Gastrocnemius medialis (tissue), 4 donors: ENCODE results near the gene SETD4. TPM values are rescaled to one million over a fixed set of nuclear protein-coding genes. Genes with fewer than 3 reads are reported as not detected.

Source experiments
- ATAC-seq, 2 donors: fragments of 150-250 bp; one replicate each; pipeline ENCODE4 v1.9.1; 2016
- DNase-seq, 2 donors: peaks; one replicate each; pipeline ENCODE4 v3.0.0-alpha.2; 2019
- H3K27ac ChIP-seq, 4 donors: fragments of 200-600 bp; sonication (generic); 1 replicate in 1 of 4; 2 replicates in 3 of 4; pipeline ENCODE4 v1.5.1; 2016 to 2018; ENCODE audit warnings: mild to moderate bottlenecking in 2 of 4, moderate library complexity in 1 of 4
- H3K27me3 ChIP-seq, 3 donors: fragments of 200-600 bp; sonication (generic) in 2 of 3; 1 replicate in 1 of 3; 2 replicates in 2 of 3; pipeline versions ENCODE4 v1.5.1 to v1.6.0; 2016 to 2019; ENCODE audit warnings: mild to moderate bottlenecking in 1 of 3, moderate library complexity in 1 of 3
- H3K36me3 ChIP-seq, 2 donors: fragments of 200-600 bp; sonication (generic) in 1 of 2; one replicate each; pipeline ENCODE4 v1.5.1; 2017 to 2018
- H3K4me1 ChIP-seq, 2 donors: fragments of 200-600 bp; sonication (generic) in 1 of 2; one replicate each; pipeline ENCODE4 v1.5.1; 2016 to 2017; ENCODE audit warnings: mild to moderate bottlenecking in 2 of 2
- H3K4me3 ChIP-seq, 4 donors: fragments of 200-600 bp; sonication (generic) in 3 of 4; 1 replicate in 1 of 4; 2 replicates in 3 of 4; pipeline ENCODE4 v1.5.1; 2016 to 2019; ENCODE audit warnings: mild to moderate bottlenecking in 2 of 4
- H3K9me3 ChIP-seq, 3 donors: fragments of 200-600 bp; sonication (generic) in 2 of 3; 1 replicate in 1 of 3; 2 replicates in 2 of 3; pipeline ENCODE4 v1.5.1; 2016 to 2019
- CTCF ChIP-seq, 5 experiments: fragments of 450-650 bp in 3 of 5; fragments of 200-600 bp in 2 of 5; sonication (generic) in 2 of 5; IDR thresholded peaks in 4 of 5; conservative IDR thresholded peaks in 1 of 5; 1 replicate in 4 of 5; 2 replicates in 1 of 5; pipeline ENCODE4 v1.5.1; 2016 to 2019; ENCODE audit warnings: antibody characterized with exemption in 5 of 5, mild to moderate bottlenecking in 3 of 5, moderate library complexity in 3 of 5
- POLR2A ChIP-seq, 2 donors: fragments of 450-650 bp; IDR thresholded peaks; one replicate each; pipeline ENCODE4 v1.6.1; 2017; ENCODE audit warnings: antibody characterized with exemption in 2 of 2, mild to moderate bottlenecking in 2 of 2, moderate library complexity in 2 of 2
- in situ Hi-C, 4 donors: fragments of 200-750 bp; cut with MboI; loops; one replicate each; pipeline versions ENCODE4 v1.15.0 to v1.8.0; 2017; ENCODE audit warnings: low sequenced_read_pairs in 4 of 4
- intact Hi-C: fragments of 100-400 bp; cut with DNase I; formaldehyde crosslinking; loops from one replicate; pipeline ENCODE4 v1.15.1; 2023; ENCODE audit warnings: low total_unique reads
- total RNA-seq, 4 donors: library from RNA; depleted of rRNA; stranded (reverse); fragments of >200 nt; gene quantifications; one replicate each; pipeline versions ENCODE4 v1.1.0 to v1.2.3, GENCODE V29; 2016

Gene SETD4
- total RNA-seq, 4 donors from 2014 or later: 5.9 to 21.7 (median 16.7) TPM

- intact Hi-C loops: no loop called here
- DNase-seq (no peak), ATAC-seq (no peak)
- Histone ChIP-seq H3K4me3 (no peak overlapping the region), H3K27ac (no peak overlapping the region), H3K36me3 (no peaks in the 10 kb centered on the region), H3K27me3 (no peaks in the 10 kb centered on the region), H3K4me1 (peaks cover 0 to 3% of the 10 kb centered on the region in 2 donors), H3K9me3 (no peaks in the 10 kb centered on the region)
- no peak for TF ChIP-seq POLR2A (IDR thresholded peaks at IDR 0.05)
- no peak for TF ChIP-seq CTCF (IDR thresholded peaks at IDR 0.05 in 4 of 5, conservative IDR thresholded peaks at IDR 0.05 in 1 of 5)
- in situ Hi-C loops: no loop called here
Observed at GRCh38 chr21:35990609-35991008, 69.7 kb downstream of the SETD4 start.

- in situ Hi-C loops (no loop called here), intact Hi-C loops (no loop called here)
- TF ChIP-seq POLR2A (IDR thresholded peaks at IDR 0.05) (no peak), CTCF (IDR thresholded peaks at IDR 0.05 in 4 of 5, conservative IDR thresholded peaks at IDR 0.05 in 1 of 5) (no peak)
- H3K9me3 ChIP-seq: no peaks in the 10 kb centered on the region
- peaks cover 0 to 3% of the 10 kb centered on the region in 2 donors for H3K4me1 ChIP-seq
- H3K27me3 ChIP-seq: no peaks in the 10 kb centered on the region
- peak; percentile 30 to 73 for ATAC-seq
- no peaks in the 10 kb centered on the region for H3K36me3 ChIP-seq
- DNase-seq: peak in 1 of 2 donors; percentile 26
- H3K4me3 ChIP-seq: no peak overlapping the region
- no peak overlapping the region for H3K27ac ChIP-seq
Observed at GRCh38 chr21:35989138-35989735, 71.1 kb downstream of the SETD4 start.

GRCh38 chr21:35988416-35989137, 71.7 kb downstream of the SETD4 start:
- DNase-seq (no peak), ATAC-seq (no peak)
- intact Hi-C loops: no loop called here
- in situ Hi-C loops: no loop called here
- Histone ChIP-seq H3K9me3 (no peaks in the 10 kb centered on the region), H3K27ac (no peak overlapping the region), H3K4me3 (no peak overlapping the region), H3K27me3 (no peaks in the 10 kb centered on the region), H3K36me3 (no peaks in the 10 kb centered on the region), H3K4me1 (peaks cover 0 to 3% of the 10 kb centered on the region in 2 donors)
- TF ChIP-seq CTCF (IDR thresholded peaks at IDR 0.05 in 4 of 5, conservative IDR thresholded peaks at IDR 0.05 in 1 of 5) (no peak), POLR2A (IDR thresholded peaks at IDR 0.05) (no peak)

GRCh38 chr21:35987475-35987874, 72.9 kb downstream of the SETD4 start:
- in situ Hi-C loops: no loop called here
- DNase-seq (no peak), ATAC-seq (no peak)
- H3K4me1 ChIP-seq: peaks cover 0 to 3% of the 10 kb centered on the region in 2 donors
- H3K9me3 ChIP-seq: no peaks in the 10 kb centered on the region
- TF ChIP-seq POLR2A (IDR thresholded peaks at IDR 0.05) (no peak), CTCF (IDR thresholded peaks at IDR 0.05 in 4 of 5, conservative IDR thresholded peaks at IDR 0.05 in 1 of 5) (no peak)
- H3K4me3 ChIP-seq: no peak overlapping the region
- no peaks in the 10 kb centered on the region for H3K36me3 ChIP-seq
- no peak overlapping the region for H3K27ac ChIP-seq
- intact Hi-C loops: no loop called here
- H3K27me3 ChIP-seq: no peaks in the 10 kb centered on the region
